Retinal pigment epithelial cell (primary cell): ENCODE measurements around the gene WDR81.
"Not testable (repeated sequence)": the region's sequence is repeated elsewhere in the genome, so short reads cannot be mapped to it uniquely, and the experiment has no call there.

Experiments
- DNase-seq: peaks from one replicate; pipeline ENCODE4 v3.0.0-alpha.2; 2010; ENCODE audit warnings: low read depth
- H3K4me3 ChIP-seq: 2 replicates; pipeline ENCODE4 v1.5.1; 2011; ENCODE audit warnings: mild to moderate bottlenecking, low read length, control low read depth, moderate library complexity
- TF ChIP-seq, protein P1 (sequence below): conservative IDR thresholded peaks from 2 replicates; pipeline ENCODE4 v1.5.1; 2011; ENCODE audit warnings: low read depth, low read length, control low read depth, inconsistent platforms

The WDR81 gene

DNA sequence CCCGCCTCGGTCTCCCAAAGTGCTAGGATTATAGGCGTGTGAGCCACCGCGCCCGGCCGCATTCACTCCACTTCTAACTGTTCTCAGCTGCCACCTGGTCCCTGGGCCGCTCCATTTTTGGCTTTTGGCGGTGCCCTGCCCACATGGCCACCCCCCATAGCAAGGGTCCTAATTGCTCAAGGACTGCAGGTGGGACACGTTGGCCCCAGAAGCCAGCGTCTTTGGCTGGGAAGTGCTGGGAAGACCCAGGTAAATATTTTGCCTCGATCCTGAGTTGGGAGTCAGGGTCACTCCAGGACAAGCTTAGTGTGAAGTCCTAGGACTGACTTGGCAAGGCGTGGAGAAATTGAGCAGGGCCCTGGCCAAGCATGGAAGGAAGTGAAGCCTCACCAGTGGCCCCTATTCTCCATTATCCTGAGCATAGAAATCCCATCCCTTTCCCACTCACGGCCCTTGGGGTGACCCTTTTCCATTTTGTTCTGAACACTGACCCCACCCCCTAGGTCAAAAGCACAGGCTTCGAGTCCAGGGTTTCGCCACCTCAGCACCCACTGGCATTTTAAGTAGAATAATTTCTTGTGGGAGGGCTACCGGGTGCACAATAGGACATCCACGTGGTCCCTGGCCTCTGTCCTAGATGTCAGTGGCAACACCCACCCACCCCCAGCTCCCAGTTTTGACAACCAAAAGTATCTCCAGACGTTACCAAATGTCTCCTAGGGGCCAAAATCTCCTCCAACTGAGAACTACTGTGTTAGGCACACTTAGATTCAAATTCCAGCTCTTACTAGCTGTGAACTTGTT is 5.9 kb upstream of the WDR81 start:
- no peak for DNase-seq
- TF ChIP-seq, protein P1, sequence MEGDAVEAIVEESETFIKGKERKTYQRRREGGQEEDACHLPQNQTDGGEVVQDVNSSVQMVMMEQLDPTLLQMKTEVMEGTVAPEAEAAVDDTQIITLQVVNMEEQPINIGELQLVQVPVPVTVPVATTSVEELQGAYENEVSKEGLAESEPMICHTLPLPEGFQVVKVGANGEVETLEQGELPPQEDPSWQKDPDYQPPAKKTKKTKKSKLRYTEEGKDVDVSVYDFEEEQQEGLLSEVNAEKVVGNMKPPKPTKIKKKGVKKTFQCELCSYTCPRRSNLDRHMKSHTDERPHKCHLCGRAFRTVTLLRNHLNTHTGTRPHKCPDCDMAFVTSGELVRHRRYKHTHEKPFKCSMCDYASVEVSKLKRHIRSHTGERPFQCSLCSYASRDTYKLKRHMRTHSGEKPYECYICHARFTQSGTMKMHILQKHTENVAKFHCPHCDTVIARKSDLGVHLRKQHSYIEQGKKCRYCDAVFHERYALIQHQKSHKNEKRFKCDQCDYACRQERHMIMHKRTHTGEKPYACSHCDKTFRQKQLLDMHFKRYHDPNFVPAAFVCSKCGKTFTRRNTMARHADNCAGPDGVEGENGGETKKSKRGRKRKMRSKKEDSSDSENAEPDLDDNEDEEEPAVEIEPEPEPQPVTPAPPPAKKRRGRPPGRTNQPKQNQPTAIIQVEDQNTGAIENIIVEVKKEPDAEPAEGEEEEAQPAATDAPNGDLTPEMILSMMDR: no peak
- no peak overlapping the region for H3K4me3 ChIP-seq

- TF ChIP-seq, protein P1: peak; percentile 99
- no peak for DNase-seq
- no peak overlapping the region for H3K4me3 ChIP-seq
Measured at GRCh38 chr17:1720856-1721386, 3.6 kb upstream of the WDR81 start.

DNA sequence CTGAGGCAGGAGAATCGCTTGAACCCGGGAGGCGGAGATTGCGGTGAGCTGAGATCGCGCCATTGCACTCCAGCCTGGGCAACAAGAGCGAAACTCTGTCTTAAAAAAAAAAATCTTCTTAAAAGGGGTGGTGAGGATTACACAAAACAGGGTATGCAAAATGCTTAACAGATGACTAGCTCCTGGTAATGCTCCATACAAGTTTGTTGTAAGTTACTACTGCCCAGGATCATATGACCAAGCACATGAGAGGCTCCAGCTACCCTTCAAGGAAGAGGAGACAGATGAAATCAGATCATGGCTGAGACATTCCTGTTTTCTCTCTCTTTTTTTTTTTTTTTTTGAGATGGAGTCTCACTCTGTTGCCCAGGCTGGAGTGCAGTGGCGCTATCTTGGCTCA is 2.5 kb upstream of the WDR81 start:
- not testable (repeated sequence) for DNase-seq, H3K4me3 ChIP-seq

DNA sequence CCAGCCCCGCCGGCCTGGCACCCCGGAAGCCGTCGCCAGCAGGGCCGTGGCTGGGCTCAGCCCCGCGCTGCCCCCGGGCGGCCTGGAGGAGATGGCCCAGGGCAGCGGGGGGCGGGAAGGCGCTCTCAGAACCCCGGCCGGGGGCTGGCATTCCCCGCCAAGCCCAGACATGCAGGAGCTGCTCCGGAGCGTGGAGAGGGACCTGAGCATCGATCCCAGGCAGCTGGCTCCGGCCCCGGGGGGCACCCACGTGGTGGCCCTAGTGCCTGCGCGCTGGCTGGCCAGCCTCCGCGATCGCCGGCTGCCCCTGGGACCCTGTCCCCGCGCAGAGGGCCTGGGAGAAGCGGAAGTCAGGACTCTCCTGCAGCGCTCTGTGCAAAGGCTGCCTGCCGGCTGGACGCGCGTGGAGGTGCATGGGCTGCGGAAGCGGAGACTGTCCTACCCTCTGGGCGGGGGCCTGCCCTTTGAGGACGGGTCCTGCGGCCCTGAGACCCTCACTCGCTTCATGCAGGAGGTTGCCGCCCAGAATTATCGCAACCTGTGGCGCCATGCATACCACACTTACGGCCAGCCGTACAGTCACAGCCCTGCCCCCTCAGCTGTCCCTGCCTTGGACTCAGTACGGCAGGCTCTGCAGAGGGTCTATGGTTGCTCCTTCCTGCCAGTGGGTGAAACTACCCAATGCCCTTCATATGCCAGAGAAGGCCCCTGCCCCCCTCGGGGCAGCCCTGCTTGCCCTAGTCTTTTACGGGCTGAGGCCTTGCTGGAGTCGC is 551 bp downstream of the WDR81 start:
- TF ChIP-seq, protein P1: no peak

DNA sequence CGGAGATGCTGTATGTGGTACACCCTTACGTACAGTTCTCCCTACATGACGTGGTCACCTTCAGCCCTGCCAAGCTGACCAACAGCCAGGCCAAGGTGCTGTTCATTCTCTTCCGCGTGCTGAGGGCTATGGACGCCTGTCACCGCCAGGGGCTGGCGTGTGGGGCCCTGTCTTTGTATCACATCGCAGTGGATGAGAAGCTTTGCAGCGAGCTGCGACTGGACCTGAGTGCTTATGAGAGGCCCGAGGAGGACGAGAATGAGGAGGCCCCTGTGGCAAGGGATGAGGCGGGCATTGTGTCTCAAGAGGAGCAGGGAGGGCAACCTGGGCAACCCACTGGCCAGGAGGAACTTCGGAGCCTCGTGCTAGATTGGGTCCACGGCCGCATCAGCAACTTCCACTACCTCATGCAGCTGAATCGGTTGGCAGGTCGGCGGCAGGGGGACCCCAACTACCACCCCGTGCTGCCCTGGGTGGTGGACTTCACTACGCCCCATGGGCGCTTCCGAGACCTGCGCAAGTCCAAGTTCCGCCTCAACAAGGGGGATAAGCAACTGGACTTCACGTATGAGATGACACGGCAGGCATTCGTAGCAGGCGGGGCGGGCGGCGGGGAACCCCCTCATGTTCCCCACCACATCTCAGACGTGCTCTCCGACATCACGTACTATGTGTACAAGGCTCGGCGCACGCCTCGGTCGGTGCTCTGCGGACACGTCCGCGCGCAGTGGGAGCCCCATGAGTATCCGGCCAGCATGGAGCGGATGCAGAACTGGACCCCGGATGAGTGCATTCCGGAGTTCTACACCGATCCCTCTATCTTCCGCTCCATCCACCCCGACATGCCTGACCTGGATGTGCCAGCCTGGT is 1.4 kb downstream of the WDR81 start:
- no peak overlapping the region for H3K4me3 ChIP-seq
- TF ChIP-seq, protein P1: no peak
- no peak for DNase-seq

More for the DNA sequence above, 551 bp downstream of the WDR81 start:
- peak overlapping the region; percentile 41 for H3K4me3 ChIP-seq
- no peak for DNase-seq

GRCh38 chr17:1726626-1727257 is 2.2 kb downstream of the WDR81 start:
- no peak overlapping the region for H3K4me3 ChIP-seq
- TF ChIP-seq, protein P1: no peak
- no peak for DNase-seq
